ENCODE data around the gene RGSL1. TPM values are rescaled to one million over a fixed set of nuclear protein-coding genes. Genes with fewer than 3 reads are reported as not detected.

Gene RGSL1
- total RNA-seq, 1 experiment from 2014 or later: not detected

DNA sequence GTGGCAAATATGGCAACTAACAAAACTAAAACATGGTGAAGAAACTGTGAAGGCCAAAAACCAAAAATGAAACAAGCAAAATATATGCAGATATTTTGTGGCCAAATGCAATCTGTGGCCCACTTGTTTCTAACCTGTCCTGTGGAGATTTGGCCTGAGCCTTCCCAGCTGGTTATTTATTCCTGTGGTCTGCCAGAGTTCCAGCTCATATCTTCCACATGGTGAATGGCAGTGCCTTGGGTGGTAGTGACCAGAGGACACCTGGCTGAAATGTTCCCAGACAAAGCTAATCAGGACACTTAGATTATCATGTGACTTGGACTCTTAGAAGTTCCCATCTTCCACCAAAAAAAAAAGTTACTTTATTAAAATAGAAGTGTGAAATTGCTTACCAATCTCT lies 99.4 kb downstream of the RGSL1 start:
- DNase-seq (ENCODE audit: low read depth): no peak

DNA sequence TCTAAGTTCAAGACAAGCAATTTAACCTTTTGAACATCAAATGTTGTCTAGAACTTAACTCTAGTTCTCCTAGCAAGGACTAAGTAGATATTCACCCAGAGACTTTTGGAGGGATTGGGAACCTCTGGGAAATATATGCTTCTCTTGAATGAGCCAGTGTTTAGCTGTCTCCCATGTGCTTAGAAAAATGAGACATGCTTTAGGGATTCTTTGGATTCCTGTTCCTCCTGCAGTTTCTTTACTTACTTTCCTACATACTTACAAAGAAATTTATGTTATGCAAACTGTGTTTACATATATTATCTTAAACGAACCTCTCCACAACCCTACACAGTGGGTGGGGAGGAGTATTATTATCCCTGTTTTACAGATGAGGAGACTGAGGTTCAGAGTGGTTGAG lies 99.9 kb downstream of the RGSL1 start:
- DNase-seq (ENCODE audit: low read depth): no peak

DNA sequence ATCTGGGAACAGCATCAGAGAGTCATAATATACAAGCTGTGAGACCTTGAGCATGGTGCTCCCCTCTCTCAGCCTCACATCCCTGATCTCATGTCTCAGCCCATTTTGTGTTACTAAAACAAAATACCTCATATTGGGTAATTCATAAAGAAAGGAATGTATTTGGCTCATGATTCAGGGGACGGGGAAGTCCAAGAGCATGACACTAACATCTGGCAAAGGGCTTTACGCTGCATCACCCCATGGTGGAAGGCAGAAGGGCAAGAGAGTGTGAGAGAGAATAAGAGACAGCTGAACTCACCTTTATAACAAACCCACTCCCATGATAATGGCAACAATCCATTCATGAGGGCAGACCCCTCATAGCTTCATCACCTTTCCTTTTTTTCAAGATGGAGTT lies 102.6 kb downstream of the RGSL1 start:
- no peak for DNase-seq (ENCODE audit: low read depth)

DNA sequence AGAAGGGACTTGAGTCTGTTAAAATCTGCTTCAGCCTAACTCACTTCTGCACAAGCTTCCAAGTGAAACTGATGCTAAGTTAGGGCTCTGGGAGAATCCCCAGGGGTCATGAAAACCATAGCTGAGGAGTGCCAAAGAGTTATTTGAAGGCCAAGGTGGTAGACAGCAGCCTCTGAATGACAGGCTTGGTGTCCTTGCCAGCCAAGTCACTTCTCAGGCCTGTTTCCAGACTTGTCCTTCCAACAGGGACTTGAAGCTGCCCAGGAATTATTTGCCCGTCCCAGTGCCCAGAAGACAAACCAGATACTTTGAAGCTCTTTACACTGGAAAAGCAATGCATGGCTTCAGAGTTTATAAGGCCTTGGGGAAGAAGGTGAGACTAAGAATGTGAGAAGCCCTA lies 105.5 kb downstream of the RGSL1 start:
- no peak for DNase-seq (ENCODE audit: low read depth)

DNA sequence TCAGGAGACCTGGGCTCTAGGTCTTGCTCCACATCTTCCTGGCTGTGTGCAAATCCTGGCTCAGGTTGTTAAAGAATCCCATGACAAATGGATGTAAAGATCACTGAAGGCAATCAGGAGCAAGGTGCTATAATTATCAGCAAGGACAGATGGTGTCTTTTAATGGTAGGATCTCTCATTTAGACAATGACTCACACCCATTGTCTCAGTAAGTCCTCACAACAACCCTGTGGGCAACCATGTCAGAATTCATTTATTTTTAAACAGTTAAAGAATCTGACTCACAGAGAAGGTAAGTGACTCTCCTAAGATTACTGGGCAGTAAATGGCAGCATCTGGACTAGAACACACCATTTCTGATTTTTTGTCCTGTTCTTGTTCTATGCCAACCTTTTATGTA lies 106.3 kb downstream of the RGSL1 start:
- DNase-seq (ENCODE audit: low read depth): peak; percentile 21

DNA sequence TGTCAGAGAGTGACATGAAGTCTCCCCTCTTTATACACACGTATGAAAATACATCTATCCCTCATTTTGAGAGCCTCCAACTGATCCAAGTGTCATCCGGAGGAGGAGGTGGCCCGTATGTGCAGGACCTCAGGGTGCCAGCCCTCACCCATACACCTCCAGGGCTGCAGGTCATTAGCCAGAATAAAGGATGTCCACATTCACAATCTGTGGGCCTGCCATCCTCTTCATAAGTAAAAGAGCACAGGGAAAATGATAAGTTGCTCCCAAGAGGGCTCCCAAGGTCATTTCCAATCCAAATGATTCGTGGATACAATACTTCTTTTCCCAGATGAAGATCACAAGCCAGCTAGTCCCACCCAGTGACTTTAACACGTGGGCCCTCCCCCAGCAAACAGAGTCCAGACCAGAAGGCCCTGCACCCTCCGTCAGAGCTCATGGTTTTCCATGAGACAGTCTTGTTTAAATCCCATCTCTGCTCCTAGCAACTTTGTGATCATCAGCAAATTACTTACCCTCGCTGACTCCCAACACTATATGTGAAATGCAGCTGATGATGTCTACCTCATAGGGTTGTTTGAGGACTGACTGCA lies 110.5 kb downstream of the RGSL1 start:
- no peak for DNase-seq (ENCODE audit: low read depth)

DNA sequence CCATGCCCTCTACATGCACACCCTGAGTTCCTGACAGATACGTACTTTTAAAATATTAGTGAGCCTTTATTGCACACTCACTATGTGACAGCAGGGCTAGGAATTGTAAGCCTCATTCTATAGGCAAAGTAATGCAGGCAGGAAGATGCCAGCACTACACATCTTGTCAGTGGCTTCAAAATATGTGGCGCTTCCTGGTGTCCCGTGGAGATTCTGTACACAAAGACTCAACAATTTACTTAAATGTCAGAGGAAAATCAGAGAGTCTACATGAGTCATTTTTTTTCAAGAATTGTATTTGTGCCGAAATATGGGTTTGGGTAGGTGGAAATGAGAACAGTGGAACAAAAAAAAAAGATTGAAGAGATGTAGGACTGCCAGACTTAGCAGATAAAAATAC lies 111.5 kb downstream of the RGSL1 start:
- no peak for DNase-seq (ENCODE audit: low read depth)

DNA sequence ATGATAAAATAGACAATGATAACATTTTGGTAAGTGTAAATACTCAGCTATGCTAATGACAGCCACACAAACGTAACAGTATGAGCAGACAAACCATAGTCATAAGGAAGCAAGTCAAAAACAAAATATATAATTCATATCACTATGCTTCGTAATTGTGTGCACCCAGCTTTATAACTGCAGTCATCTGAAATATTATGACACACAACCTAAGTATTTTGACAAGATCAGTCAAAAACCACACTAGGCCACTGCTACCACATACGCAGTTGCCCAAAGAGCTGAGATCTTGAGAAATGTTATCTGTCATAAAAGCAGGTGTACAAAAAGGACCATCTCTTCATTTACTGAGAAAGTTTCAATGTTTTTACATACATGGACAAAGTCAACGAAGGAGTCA lies 113.1 kb downstream of the RGSL1 start:
- peak; percentile 71 for DNase-seq (ENCODE audit: low read depth)

DNA sequence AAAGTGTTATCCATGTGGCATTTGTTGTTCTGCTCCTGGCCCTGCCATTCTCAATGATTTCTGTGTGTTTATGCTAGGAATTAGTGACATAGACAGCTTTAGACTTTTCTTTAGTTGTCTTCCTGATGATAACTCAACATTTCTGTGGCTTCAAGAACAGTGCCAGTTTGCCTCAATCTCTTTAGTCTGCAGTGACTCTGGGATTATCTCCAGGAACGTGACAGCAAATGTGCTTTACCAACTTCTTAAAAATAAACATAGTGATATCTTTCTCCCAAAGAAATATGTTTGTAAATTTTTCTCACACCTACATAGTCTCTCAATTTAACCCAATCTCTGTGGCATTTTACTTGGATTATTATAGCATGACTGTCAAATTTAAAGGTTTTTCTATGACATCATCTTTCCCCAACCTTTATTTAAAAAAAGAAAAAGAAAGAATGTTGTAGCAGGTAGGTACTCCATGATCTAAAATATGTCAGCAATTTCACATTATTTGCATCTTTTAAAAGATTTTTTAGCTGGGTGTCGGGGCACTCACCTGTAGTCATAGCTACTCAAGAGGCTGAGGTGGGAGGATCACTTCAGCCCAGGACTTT lies 114.6 kb downstream of the RGSL1 start:
- DNase-seq (ENCODE audit: low read depth): no peak

DNA sequence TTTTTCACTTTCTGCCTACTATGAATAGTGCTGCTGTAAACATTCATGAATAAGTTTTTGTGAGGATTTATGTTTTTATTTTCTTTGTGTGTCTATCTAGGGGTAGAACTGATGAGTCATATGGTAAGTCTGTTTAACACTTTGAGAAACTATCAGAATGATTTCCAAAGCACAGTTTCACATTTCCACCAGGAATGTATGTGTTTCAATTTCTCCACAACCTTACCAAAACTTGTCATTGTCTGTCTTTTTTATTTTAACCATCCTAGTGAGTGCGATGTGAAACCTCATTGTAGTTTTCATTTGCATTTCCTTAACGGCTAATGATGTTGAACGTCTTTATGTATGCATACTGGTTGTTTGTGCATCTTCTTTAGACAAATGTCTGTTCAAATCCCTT lies 115.6 kb downstream of the RGSL1 start:
- DNase-seq (ENCODE audit: low read depth): peak; percentile 25

DNA sequence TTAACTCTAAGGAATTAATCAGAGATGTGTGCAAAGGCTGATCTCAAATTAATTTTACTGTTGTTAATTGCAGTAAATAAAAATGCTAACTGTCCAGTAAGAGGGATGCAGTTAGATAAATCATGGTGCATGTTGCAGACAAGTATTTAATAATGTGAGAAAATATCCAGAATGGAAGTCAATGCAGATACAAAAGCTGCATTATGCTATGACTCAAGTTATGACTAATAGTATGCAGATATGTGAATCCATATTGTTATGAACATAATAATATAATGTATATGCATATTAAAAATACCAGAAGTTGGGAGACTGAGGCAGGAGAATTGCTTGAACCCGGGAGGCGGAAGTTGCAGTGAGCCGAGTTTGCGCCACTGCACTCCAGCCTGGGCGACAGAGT lies 117.7 kb downstream of the RGSL1 start:
- no peak for DNase-seq (ENCODE audit: low read depth)

DNA sequence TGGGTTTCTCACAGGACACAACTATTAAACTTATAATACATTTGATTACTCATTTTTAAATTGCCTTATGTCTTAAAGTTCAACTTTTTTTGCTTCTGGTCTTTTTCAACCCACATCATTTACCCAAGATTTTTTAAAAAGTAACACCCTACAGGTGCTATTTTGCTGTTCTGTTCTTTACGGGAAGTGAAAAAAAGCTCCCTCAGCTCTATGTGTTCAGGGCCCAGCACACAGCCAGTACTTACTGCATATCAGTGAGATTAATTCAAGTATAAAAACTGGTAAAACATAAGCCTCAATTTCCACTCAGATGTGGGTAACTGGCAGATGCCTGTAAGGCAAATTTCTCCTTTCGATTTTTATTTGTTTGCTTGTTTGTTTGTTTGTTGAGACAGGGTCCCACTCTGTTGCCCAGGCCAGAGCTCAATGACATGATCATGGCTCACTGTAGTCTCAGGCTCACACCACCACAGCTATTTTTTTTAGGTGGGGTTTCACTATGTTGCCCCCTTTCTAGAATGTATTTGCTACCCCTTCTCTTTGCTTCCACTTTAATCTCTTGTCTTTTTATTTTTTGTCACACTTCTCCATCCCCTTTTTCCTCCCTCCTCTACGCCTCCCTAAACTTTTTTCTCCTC lies 118.8 kb downstream of the RGSL1 start:
- no peak for DNase-seq (ENCODE audit: low read depth)

DNA sequence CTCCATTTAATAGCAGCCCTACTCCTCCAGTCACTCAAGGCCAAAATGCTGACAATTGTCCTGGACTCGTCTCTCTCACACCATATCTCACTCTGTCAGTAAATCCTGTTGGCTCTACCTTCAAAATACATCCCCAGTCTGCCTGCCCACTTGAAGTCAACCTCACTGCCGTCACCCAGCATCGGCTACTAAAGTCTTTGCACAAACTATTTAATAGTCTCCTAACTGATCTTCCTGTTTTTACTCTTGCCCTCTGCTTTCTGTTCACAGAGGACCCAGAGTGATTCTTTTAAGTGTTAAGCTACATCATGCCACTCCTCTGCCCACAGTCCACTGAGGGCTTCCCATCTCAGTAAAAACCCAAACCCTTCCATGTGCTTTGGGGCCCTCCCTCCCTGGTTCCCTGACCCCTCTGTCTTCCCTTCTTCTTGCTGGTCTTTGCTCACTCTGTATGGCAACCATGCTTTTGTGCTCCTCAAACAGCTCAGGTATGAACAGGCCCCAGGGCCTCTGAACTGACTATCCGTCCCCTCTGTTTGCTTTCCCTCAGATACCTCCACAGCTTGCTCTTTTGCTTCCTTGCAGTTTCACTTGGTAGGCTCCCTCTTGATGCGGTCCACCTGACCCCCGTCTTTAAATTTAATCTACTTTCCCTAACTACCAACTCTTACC lies 120.1 kb downstream of the RGSL1 start:
- DNase-seq (ENCODE audit: low read depth): no peak

DNA sequence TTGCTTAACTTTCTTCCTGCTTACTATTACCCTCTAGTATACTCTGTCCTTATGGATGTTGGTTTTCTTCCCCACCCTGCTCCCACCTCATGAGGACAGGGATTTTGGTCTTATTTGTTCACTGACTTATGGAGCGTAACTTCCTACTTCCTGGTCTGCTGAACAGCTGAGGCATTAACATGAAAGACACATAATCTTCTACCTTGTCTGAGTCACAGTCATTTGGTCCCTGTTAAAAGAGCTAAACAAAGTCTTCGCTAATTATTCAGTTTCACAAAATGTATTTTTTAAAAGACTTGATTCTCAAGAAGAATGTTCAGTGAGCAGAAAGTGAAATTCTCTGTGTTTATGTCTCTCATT lies 120.6 kb downstream of the RGSL1 start:
- DNase-seq (ENCODE audit: low read depth): no peak

DNA sequence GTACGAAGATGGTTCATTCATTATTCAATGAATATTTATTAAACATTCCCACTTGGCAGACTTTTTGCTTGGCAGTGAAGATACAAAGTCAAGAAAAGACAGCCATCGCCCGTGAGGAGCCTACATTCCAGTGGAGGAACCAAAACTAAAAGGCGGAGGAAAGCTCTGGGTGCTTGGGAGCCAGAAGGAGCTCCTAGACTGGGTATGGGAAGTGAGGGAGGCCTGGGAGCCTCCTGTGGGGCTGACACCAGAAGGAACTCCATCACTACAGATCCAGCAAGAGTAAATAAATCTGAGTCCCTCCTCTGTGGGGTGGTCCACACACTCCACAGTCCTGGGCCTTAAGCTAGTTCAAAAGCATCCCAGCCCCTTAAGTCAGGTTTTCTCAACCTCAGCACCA lies 124.2 kb downstream of the RGSL1 start:
- DNase-seq (ENCODE audit: low read depth): no peak

DNA sequence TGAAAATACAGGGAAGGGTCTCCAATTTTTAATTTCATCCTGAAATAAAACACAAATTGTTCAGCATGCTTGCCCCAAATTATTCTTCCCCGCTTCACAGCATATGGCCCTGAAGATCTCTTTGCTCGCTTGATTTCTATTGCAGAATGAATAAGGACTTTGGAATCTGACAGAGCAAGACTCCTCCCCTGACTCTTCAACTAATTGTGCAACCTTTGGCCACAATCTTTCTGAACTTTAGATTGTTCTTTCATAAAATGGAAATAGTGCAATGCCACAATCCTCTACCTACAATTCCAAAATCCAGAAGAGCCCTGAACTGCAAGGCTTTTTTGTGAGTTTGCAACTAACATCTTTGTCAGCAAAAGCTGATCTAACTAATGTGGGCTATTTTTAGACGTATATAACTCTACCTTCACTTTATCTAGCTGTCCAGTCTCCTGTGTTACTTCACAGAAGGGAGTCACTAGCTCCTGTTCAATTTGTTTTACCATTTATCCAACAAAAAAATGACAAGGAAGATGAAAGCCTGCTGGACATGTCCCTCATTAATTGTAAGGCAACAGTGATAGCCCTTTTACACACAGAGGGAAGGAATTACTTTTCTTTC lies 125.7 kb downstream of the RGSL1 start:
- peak; percentile 66 for DNase-seq (ENCODE audit: low read depth)

DNA sequence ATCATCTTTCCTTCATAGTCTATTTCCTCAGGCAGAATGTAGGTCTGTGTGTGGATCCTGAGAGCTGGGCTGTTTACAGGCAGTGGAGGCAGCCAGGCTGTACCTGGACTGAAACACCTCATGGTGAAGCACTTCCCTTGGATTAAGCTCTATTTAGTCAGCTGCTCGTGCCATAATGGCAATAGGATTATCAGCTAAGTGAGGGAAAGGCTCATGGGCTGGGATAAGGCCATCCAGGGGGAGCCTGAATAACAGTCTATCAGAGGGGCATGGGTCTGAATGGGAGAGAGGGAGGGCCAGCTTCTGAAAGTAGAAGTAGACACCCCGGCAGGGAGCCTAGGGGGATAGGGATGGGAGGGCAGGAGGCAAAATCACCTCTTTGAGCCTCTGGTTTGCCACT lies 130.8 kb downstream of the RGSL1 start:
- no peak for DNase-seq (ENCODE audit: low read depth)

DNA sequence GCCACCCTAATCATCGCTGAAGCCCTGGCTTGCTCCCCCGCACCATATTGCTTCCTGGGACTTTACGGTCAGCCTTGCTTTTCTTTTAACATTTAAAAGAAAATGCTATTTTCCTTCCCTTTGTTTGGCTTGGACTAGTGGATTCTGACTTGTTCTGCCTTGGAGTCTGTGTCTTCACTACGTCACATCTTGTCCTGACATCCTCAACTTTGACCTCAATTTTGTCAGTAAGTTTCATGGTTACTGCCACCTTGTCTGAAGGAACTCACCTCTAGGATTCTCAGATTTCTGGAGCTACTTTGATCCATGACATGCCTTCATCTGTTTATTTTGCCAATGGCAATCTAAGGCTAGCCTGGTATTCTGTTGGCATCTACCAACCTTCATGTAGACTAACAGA lies 134.8 kb downstream of the RGSL1 start:
- no peak for DNase-seq (ENCODE audit: low read depth)

DNA sequence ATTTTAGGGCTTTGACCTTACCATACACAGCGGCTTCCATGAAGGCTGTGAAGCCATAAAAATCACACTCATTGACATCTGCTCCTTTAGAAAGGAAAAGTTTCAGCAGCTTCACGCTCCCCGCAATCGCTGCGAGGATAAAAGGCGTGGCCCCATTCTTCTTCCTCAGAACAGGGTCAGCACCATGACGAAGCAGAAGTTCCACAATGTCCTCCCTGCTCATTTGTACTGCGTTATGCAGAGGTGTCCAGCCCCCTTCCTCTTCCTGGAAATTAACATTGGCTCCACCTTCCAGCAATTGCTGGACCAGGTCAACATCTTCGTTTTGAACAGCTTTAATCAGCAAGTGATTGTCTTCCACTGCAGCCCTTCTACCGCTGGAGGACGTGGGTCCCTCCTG lies 136.4 kb downstream of the RGSL1 start:
- DNase-seq (ENCODE audit: low read depth): no peak

DNA sequence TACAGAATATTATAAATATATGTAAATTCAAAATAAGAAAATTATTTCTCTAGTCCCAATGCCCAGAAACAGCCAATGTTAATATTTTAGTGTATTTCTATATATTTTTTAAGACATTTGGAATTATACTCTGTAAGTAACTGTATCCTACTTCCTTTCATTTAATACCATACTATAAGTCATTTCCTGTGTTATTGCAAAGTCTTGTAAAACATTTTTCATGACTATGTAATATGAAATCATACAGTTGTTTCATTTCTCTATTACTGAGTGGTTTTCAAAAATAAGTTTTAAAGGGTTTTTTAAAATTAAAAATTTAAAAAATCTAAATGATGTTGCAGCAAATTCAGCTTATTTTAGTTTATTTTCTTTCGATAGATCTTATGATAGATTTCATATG lies 137.1 kb downstream of the RGSL1 start:
- DNase-seq (ENCODE audit: low read depth): no peak

DNA sequence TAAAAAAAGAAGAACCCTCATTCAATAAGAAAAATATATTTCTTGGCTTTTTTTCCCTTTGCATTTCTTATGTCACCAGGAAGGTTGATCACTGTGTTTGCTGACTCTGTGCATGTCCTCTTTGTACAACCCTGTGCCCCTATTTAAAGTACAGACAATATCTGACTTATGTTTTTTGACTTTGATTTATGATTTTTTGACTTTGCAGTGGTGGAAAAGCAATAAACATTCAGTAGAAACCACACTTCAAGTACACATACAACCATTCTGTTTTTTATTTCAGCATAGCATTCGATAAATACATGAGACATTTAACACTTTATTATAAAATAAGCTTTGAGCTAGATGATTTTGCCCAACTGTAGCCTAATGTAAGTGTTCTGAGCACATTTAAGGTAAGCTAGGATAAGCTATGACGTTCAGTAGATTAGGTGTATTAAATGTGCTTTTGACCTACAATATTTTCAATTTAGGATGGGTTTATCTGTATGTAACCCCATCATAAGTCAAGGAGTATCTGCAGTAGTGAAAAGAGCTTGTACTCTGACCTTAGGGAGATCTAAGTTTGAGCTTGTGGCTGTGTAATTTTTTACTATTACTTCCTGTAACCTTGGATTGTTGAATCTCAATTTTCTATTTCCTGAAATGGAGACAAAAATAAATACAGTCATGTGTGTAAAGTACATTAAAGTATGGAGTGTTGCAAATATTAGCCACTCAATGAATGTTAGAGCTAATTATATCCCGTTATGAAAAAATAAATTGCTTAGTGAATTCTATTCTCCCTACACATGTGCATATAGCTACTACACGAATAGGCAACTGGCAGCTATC lies 137.9 kb downstream of the RGSL1 start:
- no peak for DNase-seq (ENCODE audit: low read depth)
